Measurements from ENCODE around the gene RBM45.
"Not testable (repeated sequence)": the region's sequence is repeated elsewhere in the genome, so short reads cannot be mapped to it uniquely, and the experiment has no call there.

Gene RBM45

DNA sequence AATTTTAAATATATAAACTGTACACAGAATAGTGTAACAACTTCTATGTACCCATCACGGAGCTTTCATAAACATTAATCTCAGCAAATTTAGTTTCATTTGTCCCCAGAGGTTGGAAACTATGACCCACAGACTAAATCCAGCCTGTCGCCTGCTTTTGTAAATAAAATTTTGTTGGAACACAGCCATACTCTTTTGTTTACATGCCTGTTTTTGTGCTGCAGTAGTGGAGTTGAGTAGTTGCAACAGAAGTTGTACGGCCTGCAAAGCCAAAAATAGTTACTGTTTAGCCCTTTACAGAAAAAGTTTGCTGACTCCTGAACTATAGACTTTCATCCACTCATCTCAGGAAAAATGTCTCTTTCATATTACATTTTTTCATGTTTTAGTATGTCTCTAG, 39.8 kb downstream of the RBM45 start:
- no peak for TF ChIP-seq EZH2phosphoT487 (IDR thresholded peaks at IDR 0.05; ENCODE audit: borderline replicate concordance, low read length)
- H3K27me3 ChIP-seq (ENCODE audit: control insufficient read depth, low read length): no peaks in the 10 kb centered on the region
- no peaks in the 10 kb centered on the region for H3F3A ChIP-seq (ENCODE audit: control insufficient read depth, insufficient read depth)
- no peaks in the 10 kb centered on the region for H3K4me1 ChIP-seq (ENCODE audit: control insufficient read depth, low read length)
- H3K4me3 ChIP-seq (ENCODE audit: low read length): no peak overlapping the region
- H3K9me3 ChIP-seq (ENCODE audit: control insufficient read depth, insufficient read depth, low read length): no peaks in the 10 kb centered on the region
- no peaks in the 10 kb centered on the region for H4K20me1 ChIP-seq (ENCODE audit: control insufficient read depth, insufficient read depth, low read depth, low read length)
- H3K79me2 ChIP-seq (ENCODE audit: control insufficient read depth, low read length): no peaks in the 10 kb centered on the region
- H3K36me3 ChIP-seq (ENCODE audit: control insufficient read depth, low read length): no peaks in the 10 kb centered on the region
- H3K27ac ChIP-seq (ENCODE audit: low read depth, low read length): no peak overlapping the region
- H3K9me2 ChIP-seq (replicated peaks; ENCODE audit: control insufficient read depth, low read length): no peaks in the 10 kb centered on the region
- no peak overlapping the region for H3K4me2 ChIP-seq (ENCODE audit: low read length)

DNA sequence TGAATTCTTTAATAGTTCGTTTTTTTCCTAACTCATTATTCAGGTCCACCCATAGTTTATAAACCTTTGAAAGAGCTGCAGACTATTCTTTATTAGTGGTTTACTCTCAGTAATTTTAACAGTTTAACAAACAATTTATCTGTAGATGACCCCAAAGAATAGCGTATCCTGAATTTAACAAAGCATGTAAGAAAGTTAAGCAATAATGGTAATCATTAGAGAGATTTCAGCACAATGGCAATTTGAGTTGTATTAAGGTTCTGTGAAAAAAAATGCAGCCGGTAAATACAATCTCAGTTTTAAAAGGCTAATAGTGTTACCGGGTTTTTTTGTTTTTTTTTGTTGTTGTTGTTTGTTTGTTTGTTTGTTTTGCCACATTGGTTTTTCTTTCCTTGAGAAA, 40.3 kb downstream of the RBM45 start:
- H3K79me2 ChIP-seq (ENCODE audit: control insufficient read depth, low read length): no peaks in the 10 kb centered on the region
- H3K27ac ChIP-seq (ENCODE audit: low read depth, low read length): no peak overlapping the region
- no peaks in the 10 kb centered on the region for H3K9me3 ChIP-seq (ENCODE audit: control insufficient read depth, insufficient read depth, low read length)
- TF ChIP-seq EZH2phosphoT487 (IDR thresholded peaks at IDR 0.05; ENCODE audit: borderline replicate concordance, low read length): no peak
- TF ChIP-seq, protein P1, sequence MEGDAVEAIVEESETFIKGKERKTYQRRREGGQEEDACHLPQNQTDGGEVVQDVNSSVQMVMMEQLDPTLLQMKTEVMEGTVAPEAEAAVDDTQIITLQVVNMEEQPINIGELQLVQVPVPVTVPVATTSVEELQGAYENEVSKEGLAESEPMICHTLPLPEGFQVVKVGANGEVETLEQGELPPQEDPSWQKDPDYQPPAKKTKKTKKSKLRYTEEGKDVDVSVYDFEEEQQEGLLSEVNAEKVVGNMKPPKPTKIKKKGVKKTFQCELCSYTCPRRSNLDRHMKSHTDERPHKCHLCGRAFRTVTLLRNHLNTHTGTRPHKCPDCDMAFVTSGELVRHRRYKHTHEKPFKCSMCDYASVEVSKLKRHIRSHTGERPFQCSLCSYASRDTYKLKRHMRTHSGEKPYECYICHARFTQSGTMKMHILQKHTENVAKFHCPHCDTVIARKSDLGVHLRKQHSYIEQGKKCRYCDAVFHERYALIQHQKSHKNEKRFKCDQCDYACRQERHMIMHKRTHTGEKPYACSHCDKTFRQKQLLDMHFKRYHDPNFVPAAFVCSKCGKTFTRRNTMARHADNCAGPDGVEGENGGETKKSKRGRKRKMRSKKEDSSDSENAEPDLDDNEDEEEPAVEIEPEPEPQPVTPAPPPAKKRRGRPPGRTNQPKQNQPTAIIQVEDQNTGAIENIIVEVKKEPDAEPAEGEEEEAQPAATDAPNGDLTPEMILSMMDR (IDR thresholded peaks at IDR 0.05; ENCODE audit: low read depth, low read length, poor library complexity, severe bottlenecking): no peak
- H3K9me2 ChIP-seq (replicated peaks; ENCODE audit: control insufficient read depth, low read length): no peaks in the 10 kb centered on the region
- no peaks in the 10 kb centered on the region for H3K36me3 ChIP-seq (ENCODE audit: control insufficient read depth, low read length)
- no peaks in the 10 kb centered on the region for H4K20me1 ChIP-seq (ENCODE audit: control insufficient read depth, insufficient read depth, low read depth, low read length)
- H3K27me3 ChIP-seq (ENCODE audit: control insufficient read depth, low read length): no peaks in the 10 kb centered on the region
- H3K4me1 ChIP-seq (ENCODE audit: control insufficient read depth, low read length): no peaks in the 10 kb centered on the region
- H3K4me2 ChIP-seq (ENCODE audit: low read length): no peak overlapping the region
- no peaks in the 10 kb centered on the region for H3F3A ChIP-seq (ENCODE audit: control insufficient read depth, insufficient read depth)
- no peak overlapping the region for H3K4me3 ChIP-seq (ENCODE audit: low read length)

DNA sequence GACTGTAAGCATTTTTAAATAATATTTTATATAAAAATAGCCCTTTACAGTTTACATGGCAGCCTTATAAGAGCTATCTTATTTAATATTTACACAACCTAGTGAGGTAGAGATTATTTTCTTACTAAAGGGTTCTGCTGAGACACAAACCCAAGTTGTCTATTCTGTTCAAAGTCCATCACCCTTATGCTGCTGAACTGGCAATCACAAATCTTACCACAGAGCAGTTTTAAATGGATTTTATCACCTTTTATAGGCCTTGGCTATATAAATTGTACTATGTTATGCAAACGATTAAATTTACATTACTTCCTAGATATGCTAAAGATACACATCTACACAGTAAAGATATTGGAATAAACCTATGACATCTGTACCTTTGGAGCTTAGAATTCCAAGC, 40.7 kb downstream of the RBM45 start:
- no peaks in the 10 kb centered on the region for H3K9me3 ChIP-seq (ENCODE audit: control insufficient read depth, insufficient read depth, low read length)
- no peak for TF ChIP-seq EZH2phosphoT487 (IDR thresholded peaks at IDR 0.05; ENCODE audit: borderline replicate concordance, low read length)
- TF ChIP-seq, protein P1 (IDR thresholded peaks at IDR 0.05; ENCODE audit: low read depth, low read length, poor library complexity, severe bottlenecking): no peak

DNA sequence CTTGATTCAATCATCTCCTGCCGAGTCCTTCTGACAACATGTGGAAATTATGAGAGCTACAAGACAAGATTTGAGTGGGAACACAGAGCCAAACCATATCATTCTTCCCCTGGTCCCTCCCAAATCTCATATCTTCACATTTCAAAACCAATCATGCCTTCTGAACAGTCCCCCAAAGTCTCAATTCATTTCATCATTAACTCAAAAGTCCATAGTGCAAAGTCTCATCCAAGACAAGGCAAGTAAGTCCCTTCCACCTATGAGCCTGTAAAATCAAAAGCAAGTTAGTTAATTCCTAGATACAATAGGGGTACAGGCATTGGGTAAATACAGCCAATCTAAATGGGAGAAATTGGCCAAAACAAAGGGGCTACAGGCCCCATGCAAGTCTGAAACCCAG, 41.6 kb downstream of the RBM45 start:
- not testable (repeated sequence) for H3K27ac ChIP-seq (ENCODE audit: low read depth, low read length); H3K79me2 ChIP-seq (ENCODE audit: control insufficient read depth, low read length); H4K20me1 ChIP-seq (ENCODE audit: control insufficient read depth, insufficient read depth, low read depth, low read length); H3K4me3 ChIP-seq (ENCODE audit: low read length); H3K27me3 ChIP-seq (ENCODE audit: control insufficient read depth, low read length); H3F3A ChIP-seq (ENCODE audit: control insufficient read depth, insufficient read depth); H3K36me3 ChIP-seq (ENCODE audit: control insufficient read depth, low read length); H3K4me1 ChIP-seq (ENCODE audit: control insufficient read depth, low read length); H3K9me2 ChIP-seq (replicated peaks; ENCODE audit: control insufficient read depth, low read length); H3K4me2 ChIP-seq (ENCODE audit: low read length); H3K9me3 ChIP-seq (ENCODE audit: control insufficient read depth, insufficient read depth, low read length)

More for the DNA sequence above, 40.7 kb downstream of the RBM45 start:
- Histone ChIP-seq H4K20me1 (ENCODE audit: control insufficient read depth, insufficient read depth, low read depth, low read length) (no peaks in the 10 kb centered on the region), H3K4me2 (ENCODE audit: low read length) (no peak overlapping the region), H3K27ac (ENCODE audit: low read depth, low read length) (no peak overlapping the region), H3K4me1 (ENCODE audit: control insufficient read depth, low read length) (no peaks in the 10 kb centered on the region), H3K4me3 (ENCODE audit: low read length) (no peak overlapping the region), H3K9me2 (replicated peaks; ENCODE audit: control insufficient read depth, low read length) (no peaks in the 10 kb centered on the region), H3F3A (ENCODE audit: control insufficient read depth, insufficient read depth) (no peaks in the 10 kb centered on the region), H3K36me3 (ENCODE audit: control insufficient read depth, low read length) (no peaks in the 10 kb centered on the region), H3K27me3 (ENCODE audit: control insufficient read depth, low read length) (no peaks in the 10 kb centered on the region), H3K79me2 (ENCODE audit: control insufficient read depth, low read length) (no peaks in the 10 kb centered on the region)

Data from DOHH2 (cell line).